Lower leg skin (tissue), 3 donors: ENCODE measurements around the gene RGL3.

ENCODE experiments used
- CTCF ChIP-seq, 3 donors: fragments of 450-650 bp; IDR thresholded peaks; one replicate each; pipeline ENCODE4 v1.5.1; 2016; ENCODE audit warnings: antibody characterized with exemption in 3 of 3, mild to moderate bottlenecking in 3 of 3, moderate library complexity in 2 of 3
- POLR2A ChIP-seq, 2 donors: fragments of 450-650 bp; IDR thresholded peaks; one replicate each; pipeline ENCODE4 v1.6.1; 2016 to 2017; ENCODE audit warnings: antibody characterized with exemption in 2 of 2, mild to moderate bottlenecking in 1 of 2, moderate library complexity in 1 of 2

- no peak for TF ChIP-seq CTCF (IDR thresholded peaks at IDR 0.05)
- no peak for TF ChIP-seq POLR2A (IDR thresholded peaks at IDR 0.05)
Measured at GRCh38 chr19:11377756-11378155, 41.4 kb downstream of the RGL3 start.
